BLaER1 treated with 17β-estradiol and CSF1 and Interleukin-3, amounts not matched to agents 10 nM and 100 nM (cell line): ENCODE results near the gene FGD5.
A peak's percentile ranks its signal among the peaks of the same experiment; 100 is the strongest.

Source experiments
- H3K27ac ChIP-seq, 11 experiments: shearing (Covaris generic); formaldehyde crosslinking; 2 replicates each; pipeline ENCODE4 v1.8.1; 2022
- H3K27me3 ChIP-seq, 11 experiments: shearing (Covaris generic); formaldehyde crosslinking; 2 replicates each; pipeline ENCODE4 v1.8.1; 2022
- H3K36me3 ChIP-seq, 11 experiments: shearing (Covaris generic); formaldehyde crosslinking; 2 replicates each; pipeline ENCODE4 v1.8.1; 2022
- H3K4me1 ChIP-seq, 10 experiments: shearing (Covaris generic); formaldehyde crosslinking; 2 replicates each; pipeline ENCODE4 v1.8.1; 2022
- H3K4me2 ChIP-seq, 11 experiments: shearing (Covaris generic); formaldehyde crosslinking; 2 replicates each; pipeline ENCODE4 v1.8.1; 2022
- H3K4me3 ChIP-seq, 10 experiments: shearing (Covaris generic); formaldehyde crosslinking; 2 replicates each; pipeline ENCODE4 v1.8.1; 2022
- H3K9ac ChIP-seq, 11 experiments: shearing (Covaris generic); formaldehyde crosslinking; 2 replicates each; pipeline ENCODE4 v1.8.1; 2022
- H3K9me3 ChIP-seq, 11 experiments: shearing (Covaris generic); formaldehyde crosslinking; replicated peaks in 1 of 11; 2 replicates each; pipeline ENCODE4 v1.8.1; 2022
- H4K20me1 ChIP-seq, 11 experiments: shearing (Covaris generic); formaldehyde crosslinking; 2 replicates each; pipeline ENCODE4 v1.8.1; 2022
- Cebpa-rat ChIP-seq, 11 experiments: shearing (Covaris generic); IDR thresholded peaks; 2 replicates each; pipeline ENCODE4 v1.8.1; 2022

FGD5 gene

GRCh38 chr3:14877469-14877868 is 58.7 kb downstream of the FGD5 start:
- H3K27me3 ChIP-seq = no peaks in the 10 kb centered on the region
- no peak overlapping the region for H3K9ac ChIP-seq
- H4K20me1 ChIP-seq = no peaks in the 10 kb centered on the region
- H3K4me2 ChIP-seq = no peak overlapping the region
- H3K36me3 ChIP-seq = no peaks in the 10 kb centered on the region
- H3K27ac ChIP-seq = no peak overlapping the region
- peaks cover 12 to 41% (median 38%) of the 10 kb centered on the region in 10 experiments; a peak in 19 of 20 replicates for H3K4me1 ChIP-seq
- H3K4me3 ChIP-seq = no peak overlapping the region
- no peak for TF ChIP-seq Cebpa-rat (IDR thresholded peaks at IDR 0.05)
- H3K9me3 ChIP-seq = no peaks in the 10 kb centered on the region

- H3K4me3 ChIP-seq = no peak overlapping the region
- no peaks in the 10 kb centered on the region for H4K20me1 ChIP-seq
- peaks cover 17 to 59% (median 57%) of the 10 kb centered on the region in 10 experiments; a peak in 19 of 20 replicates for H3K4me1 ChIP-seq
- H3K9ac ChIP-seq = no peak overlapping the region
- TF ChIP-seq Cebpa-rat (IDR thresholded peaks at IDR 0.05) = no peak
- peak overlapping the region in 9 of 11 experiments; percentile 20 to 84 (median 79); a peak in 17 of 22 replicates for H3K4me2 ChIP-seq
- H3K9me3 ChIP-seq = no peaks in the 10 kb centered on the region
- H3K27ac ChIP-seq = no peak overlapping the region
- H3K27me3 ChIP-seq = peaks cover 0 to 1% (median 0%) of the 10 kb centered on the region in 11 experiments; a peak in 1 of 22 replicates
- no peaks in the 10 kb centered on the region for H3K36me3 ChIP-seq
Measured at GRCh38 chr3:14879211-14879874, 60.6 kb downstream of the FGD5 start.

- peak overlapping the region; percentile 33 to 84 (median 77); a peak in 20 of 22 replicates for H3K4me2 ChIP-seq
- H3K9me3 ChIP-seq = no peaks in the 10 kb centered on the region
- H3K27me3 ChIP-seq = peaks cover 0 to 7% (median 0%) of the 10 kb centered on the region in 11 experiments; a peak in 3 of 22 replicates
- no peak for TF ChIP-seq Cebpa-rat (IDR thresholded peaks at IDR 0.05)
- 0 out of 22 replicates have a peak overlapping the region, but pooled peaks of 1 of the 11 experiments have one; percentile 12 for H3K27ac ChIP-seq
- no peaks in the 10 kb centered on the region for H4K20me1 ChIP-seq
- H3K4me1 ChIP-seq = peaks cover 17 to 72% (median 69%) of the 10 kb centered on the region in 10 experiments; a peak in 19 of 20 replicates
- H3K9ac ChIP-seq = no peak overlapping the region
- H3K4me3 ChIP-seq = no peak overlapping the region
- no peaks in the 10 kb centered on the region for H3K36me3 ChIP-seq
Measured at GRCh38 chr3:14880447-14881106, 61.8 kb downstream of the FGD5 start.

GRCh38 chr3:14883226-14883625 is 64.5 kb downstream of the FGD5 start:
- Histone ChIP-seq H4K20me1 (no peaks in the 10 kb centered on the region), H3K9me3 (no peaks in the 10 kb centered on the region), H3K4me3 (no peak overlapping the region), H3K27ac (no peak overlapping the region), H3K4me2 (peak overlapping the region in 10 of 11 experiments; percentile 47 to 84 (median 78); a peak in 18 of 22 replicates), H3K27me3 (peaks cover 0 to 10% (median 0%) of the 10 kb centered on the region in 11 experiments; a peak in 3 of 22 replicates), H3K9ac (no peak overlapping the region), H3K4me1 (peaks cover 17 to 90% (median 78%) of the 10 kb centered on the region in 10 experiments; a peak in 19 of 20 replicates), H3K36me3 (no peaks in the 10 kb centered on the region)
- TF ChIP-seq Cebpa-rat (IDR thresholded peaks at IDR 0.05) = no peak

GRCh38 chr3:14884665-14885064 is 65.9 kb downstream of the FGD5 start:
- Histone ChIP-seq H4K20me1 (no peaks in the 10 kb centered on the region), H3K4me3 (no peak overlapping the region), H3K9me3 (no peaks in the 10 kb centered on the region), H3K4me1 (peaks cover 17 to 78% (median 68%) of the 10 kb centered on the region in 10 experiments; a peak in 19 of 20 replicates), H3K36me3 (no peaks in the 10 kb centered on the region), H3K27me3 (peaks cover 0 to 10% (median 0%) of the 10 kb centered on the region in 11 experiments; a peak in 3 of 22 replicates), H3K27ac (no peak overlapping the region), H3K4me2 (peak overlapping the region in 10 of 11 experiments; percentile 9 to 84 (median 78); a peak in 18 of 22 replicates), H3K9ac (no peak overlapping the region)
- no peak for TF ChIP-seq Cebpa-rat (IDR thresholded peaks at IDR 0.05)

GRCh38 chr3:14885307-14885706 is 66.5 kb downstream of the FGD5 start:
- H3K27me3 ChIP-seq = peaks cover 0 to 10% (median 0%) of the 10 kb centered on the region in 11 experiments; a peak in 3 of 22 replicates
- no peaks in the 10 kb centered on the region for H3K9me3 ChIP-seq
- peak overlapping the region in 10 of 11 experiments; percentile 9 to 84 (median 78); a peak in 18 of 22 replicates for H3K4me2 ChIP-seq
- no peak for TF ChIP-seq Cebpa-rat (IDR thresholded peaks at IDR 0.05)
- no peaks in the 10 kb centered on the region for H4K20me1 ChIP-seq
- H3K4me1 ChIP-seq = peaks cover 16 to 72% (median 62%) of the 10 kb centered on the region in 10 experiments; a peak in 19 of 20 replicates
- no peak overlapping the region for H3K27ac ChIP-seq
- H3K36me3 ChIP-seq = no peaks in the 10 kb centered on the region
- no peak overlapping the region for H3K9ac ChIP-seq
- H3K4me3 ChIP-seq = no peak overlapping the region

- no peaks in the 10 kb centered on the region for H3K36me3 ChIP-seq
- no peak overlapping the region for H3K27ac ChIP-seq
- H3K9ac ChIP-seq = no peak overlapping the region
- peak overlapping the region in 8 of 11 experiments; percentile 45 to 84 (median 80); a peak in 11 of 22 replicates for H3K4me2 ChIP-seq
- peaks cover 9 to 64% (median 54%) of the 10 kb centered on the region in 10 experiments; a peak in 18 of 20 replicates for H3K4me1 ChIP-seq
- H3K9me3 ChIP-seq = no peaks in the 10 kb centered on the region
- no peaks in the 10 kb centered on the region for H4K20me1 ChIP-seq
- no peak for TF ChIP-seq Cebpa-rat (IDR thresholded peaks at IDR 0.05)
- peaks cover 0 to 10% (median 0%) of the 10 kb centered on the region in 11 experiments; a peak in 3 of 22 replicates for H3K27me3 ChIP-seq
- no peak overlapping the region for H3K4me3 ChIP-seq
Measured at GRCh38 chr3:14886101-14886500, 67.3 kb downstream of the FGD5 start.

GRCh38 chr3:14889205-14889604 is 70.4 kb downstream of the FGD5 start:
- no peaks in the 10 kb centered on the region for H4K20me1 ChIP-seq
- H3K9me3 ChIP-seq = no peaks in the 10 kb centered on the region
- TF ChIP-seq Cebpa-rat (IDR thresholded peaks at IDR 0.05) = no peak
- H3K36me3 ChIP-seq = no peaks in the 10 kb centered on the region
- H3K4me1 ChIP-seq = peaks cover 0 to 33% (median 23%) of the 10 kb centered on the region in 10 experiments; a peak in 16 of 20 replicates
- H3K4me3 ChIP-seq = no peak overlapping the region
- no peak overlapping the region for H3K27ac ChIP-seq
- H3K27me3 ChIP-seq = peaks cover 0 to 10% (median 0%) of the 10 kb centered on the region in 11 experiments; a peak in 3 of 22 replicates
- H3K9ac ChIP-seq = no peak overlapping the region
- no peak overlapping the region for H3K4me2 ChIP-seq

- no peaks in the 10 kb centered on the region for H3K36me3 ChIP-seq
- no peaks in the 10 kb centered on the region for H4K20me1 ChIP-seq
- no peak overlapping the region for H3K4me2 ChIP-seq
- peaks cover 0 to 8% (median 0%) of the 10 kb centered on the region in 11 experiments; a peak in 2 of 22 replicates for H3K27me3 ChIP-seq
- TF ChIP-seq Cebpa-rat (IDR thresholded peaks at IDR 0.05) = no peak
- H3K4me1 ChIP-seq = peaks cover 0 to 25% (median 16%) of the 10 kb centered on the region in 10 experiments; a peak in 16 of 20 replicates
- no peak overlapping the region for H3K27ac ChIP-seq
- no peaks in the 10 kb centered on the region for H3K9me3 ChIP-seq
- no peak overlapping the region for H3K9ac ChIP-seq
- H3K4me3 ChIP-seq = no peak overlapping the region
Measured at GRCh38 chr3:14889943-14890342, 71.2 kb downstream of the FGD5 start.
